NCI-H748 treated with DMSO at 0.1 percent for 48 hours (cell line): ENCODE data around the gene TMEM205.
"Not testable (repeated sequence)": the region's sequence is repeated elsewhere in the genome, so short reads cannot be mapped to it uniquely, and the experiment has no call there.

ENCODE experiments used
- DNase-seq: peaks from one replicate; lab custom pipeline; 2025; lab: John Stamatoyannopoulos, UW

Gene TMEM205

GRCh38 chr19:11339254-11340098 lies 6.6 kb downstream of the TMEM205 start, which contains the start of gene RAB3D:
Gene RAB3D, minus strand, starts transcription at chr19:11339657. Its CDS starts 2,258 bp downstream, at chr19:11337399.
- DNase-seq, result peak; percentile 70

- DNase-seq, result no peak
These were observed 7.4 kb downstream of the TMEM205 start for GRCh38 chr19:11338569-11339253.

GRCh38 chr19:11338121-11338520 lies 7.9 kb downstream of the TMEM205 start:
- no peak for DNase-seq

- DNase-seq, result no peak
These were observed 9.0 kb downstream of the TMEM205 start for GRCh38 chr19:11337080-11337479.

- no peak for DNase-seq
These were observed 10.5 kb downstream of the TMEM205 start for GRCh38 chr19:11335449-11336146.

GRCh38 chr19:11333838-11334237 lies 12.2 kb downstream of the TMEM205 start:
- DNase-seq, result peak; percentile 10

- DNase-seq, result no peak
These were observed 13.2 kb downstream of the TMEM205 start for GRCh38 chr19:11332822-11333221.

GRCh38 chr19:11331502-11331901 lies 14.6 kb downstream of the TMEM205 start:
- DNase-seq, result no peak

GRCh38 chr19:11330127-11330526 lies 15.9 kb downstream of the TMEM205 start:
- DNase-seq, result no peak

- DNase-seq, result no peak
These were observed 20.5 kb downstream of the TMEM205 start for GRCh38 chr19:11325544-11325943.

GRCh38 chr19:11324748-11325389 lies 21.2 kb downstream of the TMEM205 start:
- DNase-seq, result no peak

- no peak for DNase-seq
These were observed 21.9 kb downstream of the TMEM205 start for GRCh38 chr19:11324079-11324661.

- no peak for DNase-seq
These were observed 22.4 kb downstream of the TMEM205 start for GRCh38 chr19:11323601-11324078.

GRCh38 chr19:11322269-11323024 lies 23.6 kb downstream of the TMEM205 start:
- DNase-seq, result no peak

- no peak for DNase-seq
These were observed 24.6 kb downstream of the TMEM205 start for GRCh38 chr19:11321191-11322126.

GRCh38 chr19:11320278-11320995 lies 25.6 kb downstream of the TMEM205 start:
- not testable (repeated sequence) for DNase-seq

GRCh38 chr19:11306337-11306736 lies 39.7 kb downstream of the TMEM205 start:
- DNase-seq, result no peak

GRCh38 chr19:11304936-11305335 lies 41.1 kb downstream of the TMEM205 start:
- DNase-seq, result no peak

- DNase-seq, result no peak
These were observed 45.3 kb downstream of the TMEM205 start for GRCh38 chr19:11300811-11301120.
